Vagina (tissue), 2 donors: ENCODE data around the gene CYTH4.

Source experiments
- POLR2A ChIP-seq, 2 donors: fragments of 450-650 bp; IDR thresholded peaks; one replicate each; pipeline ENCODE4 v1.6.1; 2017; ENCODE audit warnings: antibody characterized with exemption in 2 of 2, mild to moderate bottlenecking in 2 of 2, moderate library complexity in 2 of 2
- POLR2AphosphoS5 ChIP-seq, 2 donors: sonication (generic); formaldehyde crosslinking; IDR thresholded peaks; one replicate each; pipeline ENCODE4 v1.9.0; 2017; ENCODE audit warnings: antibody characterized with exemption in 2 of 2, mild to moderate bottlenecking in 2 of 2, low read depth in 1 of 2; ENCODE audit not compliant: insufficient read depth in 1 of 2
- TF ChIP-seq, protein P1 (sequence below), 3 experiments: fragments of 450-650 bp in 2 of 3; fragments of 200-600 bp in 1 of 3; sonication (generic) in 1 of 3; IDR thresholded peaks; one replicate each; pipeline ENCODE4 v1.5.1; 2017 to 2019; ENCODE audit warnings: antibody characterized with exemption in 3 of 3, mild to moderate bottlenecking in 2 of 3, moderate library complexity in 2 of 3

DNA sequence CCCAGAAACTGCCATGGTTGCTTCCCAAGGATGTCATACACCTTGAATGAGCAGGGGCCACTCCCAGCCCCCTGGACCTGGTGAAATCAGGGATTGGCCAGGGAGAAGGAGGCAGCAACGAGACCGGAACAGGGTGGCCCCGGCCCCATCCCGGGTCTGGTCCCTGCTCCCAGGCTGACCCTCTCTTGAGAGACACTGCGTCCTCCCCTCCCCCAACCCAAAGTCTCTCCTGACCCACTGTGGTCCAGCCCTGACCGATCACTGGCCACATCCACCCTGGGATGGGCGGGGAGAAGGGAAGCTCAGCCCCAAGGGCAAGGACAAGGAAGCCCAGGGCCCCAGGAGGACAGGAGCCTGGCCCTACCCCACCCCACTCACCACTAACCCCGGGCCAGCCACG is 12.4 kb downstream of the CYTH4 start:
- TF ChIP-seq, protein P1, sequence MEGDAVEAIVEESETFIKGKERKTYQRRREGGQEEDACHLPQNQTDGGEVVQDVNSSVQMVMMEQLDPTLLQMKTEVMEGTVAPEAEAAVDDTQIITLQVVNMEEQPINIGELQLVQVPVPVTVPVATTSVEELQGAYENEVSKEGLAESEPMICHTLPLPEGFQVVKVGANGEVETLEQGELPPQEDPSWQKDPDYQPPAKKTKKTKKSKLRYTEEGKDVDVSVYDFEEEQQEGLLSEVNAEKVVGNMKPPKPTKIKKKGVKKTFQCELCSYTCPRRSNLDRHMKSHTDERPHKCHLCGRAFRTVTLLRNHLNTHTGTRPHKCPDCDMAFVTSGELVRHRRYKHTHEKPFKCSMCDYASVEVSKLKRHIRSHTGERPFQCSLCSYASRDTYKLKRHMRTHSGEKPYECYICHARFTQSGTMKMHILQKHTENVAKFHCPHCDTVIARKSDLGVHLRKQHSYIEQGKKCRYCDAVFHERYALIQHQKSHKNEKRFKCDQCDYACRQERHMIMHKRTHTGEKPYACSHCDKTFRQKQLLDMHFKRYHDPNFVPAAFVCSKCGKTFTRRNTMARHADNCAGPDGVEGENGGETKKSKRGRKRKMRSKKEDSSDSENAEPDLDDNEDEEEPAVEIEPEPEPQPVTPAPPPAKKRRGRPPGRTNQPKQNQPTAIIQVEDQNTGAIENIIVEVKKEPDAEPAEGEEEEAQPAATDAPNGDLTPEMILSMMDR (IDR thresholded peaks at IDR 0.05): no peak
- TF ChIP-seq POLR2A (IDR thresholded peaks at IDR 0.05): no peak
- TF ChIP-seq POLR2AphosphoS5 (IDR thresholded peaks at IDR 0.05; ENCODE audit: insufficient read depth in 1 of 2, low read depth in 1 of 2): no peak
